AG09319 (cell line): ENCODE results near the gene DDX50.
A peak's percentile ranks its signal among the peaks of the same experiment; 100 is the strongest.

Experiments
- DNase-seq: peaks from one replicate; pipeline ENCODE4 v3.0.0-alpha.2; 2010; ENCODE audit warnings: low read depth; ENCODE audit errors: extremely low read depth
- CTCF ChIP-seq: IDR thresholded peaks from 2 replicates; pipeline ENCODE4 v1.5.1; 2011; ENCODE audit warnings: low read depth, mild to moderate bottlenecking, inconsistent platforms, low read length, moderate library complexity

DDX50 gene

GRCh38 chr10:68879628-68880027, 21.5 kb upstream of the DDX50 start:
- no peak for DNase-seq
- no peak for TF ChIP-seq CTCF

DNA sequence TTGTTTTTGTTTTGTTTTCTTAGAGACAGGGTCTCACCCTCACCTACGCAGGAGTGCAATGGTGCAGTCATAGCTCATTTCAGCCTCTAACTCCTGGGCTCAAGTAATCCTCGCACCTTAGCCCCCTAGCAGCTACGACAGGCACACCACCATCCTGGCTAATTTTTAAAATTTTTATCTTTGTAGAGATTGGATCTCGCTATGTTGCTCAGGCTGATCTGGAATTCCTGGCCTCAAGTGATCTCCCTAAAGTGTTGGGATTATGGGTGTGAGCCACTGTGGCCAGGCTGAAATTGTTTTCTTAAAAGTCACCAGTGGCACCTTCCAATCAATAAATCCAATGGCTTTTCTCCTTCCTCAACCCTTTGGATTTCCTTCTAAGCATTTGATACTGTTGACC, 20.9 kb upstream of the DDX50 start:
- no peak for TF ChIP-seq CTCF
- no peak for DNase-seq

DNA sequence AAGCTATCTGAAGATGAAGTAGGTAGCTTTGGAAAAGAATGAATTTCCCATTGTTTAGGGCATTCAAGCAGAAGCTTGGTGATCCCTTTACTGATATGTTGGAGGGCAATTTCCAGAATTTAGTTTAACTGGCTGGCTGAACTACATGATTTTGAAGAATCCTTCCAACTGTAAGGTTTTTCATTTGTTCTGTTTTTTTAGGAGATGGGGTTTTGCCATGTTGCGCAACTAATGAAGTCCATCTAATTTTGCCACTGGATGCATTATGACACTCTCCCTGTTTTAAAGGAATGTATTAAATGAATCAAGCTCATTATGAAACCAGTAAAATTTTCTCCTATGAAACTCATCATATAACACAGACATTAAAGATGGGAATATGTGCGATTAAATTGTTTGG, 6.1 kb upstream of the DDX50 start:
- no peak for TF ChIP-seq CTCF
- DNase-seq = no peak

- peak; percentile 36 for DNase-seq
- TF ChIP-seq CTCF = peak; percentile 61
These were observed 3.8 kb upstream of the DDX50 start for GRCh38 chr10:68897336-68897741.

GRCh38 chr10:68899186-68899745, 1.8 kb upstream of the DDX50 start:
- no peak for TF ChIP-seq CTCF
- DNase-seq = no peak

DNA sequence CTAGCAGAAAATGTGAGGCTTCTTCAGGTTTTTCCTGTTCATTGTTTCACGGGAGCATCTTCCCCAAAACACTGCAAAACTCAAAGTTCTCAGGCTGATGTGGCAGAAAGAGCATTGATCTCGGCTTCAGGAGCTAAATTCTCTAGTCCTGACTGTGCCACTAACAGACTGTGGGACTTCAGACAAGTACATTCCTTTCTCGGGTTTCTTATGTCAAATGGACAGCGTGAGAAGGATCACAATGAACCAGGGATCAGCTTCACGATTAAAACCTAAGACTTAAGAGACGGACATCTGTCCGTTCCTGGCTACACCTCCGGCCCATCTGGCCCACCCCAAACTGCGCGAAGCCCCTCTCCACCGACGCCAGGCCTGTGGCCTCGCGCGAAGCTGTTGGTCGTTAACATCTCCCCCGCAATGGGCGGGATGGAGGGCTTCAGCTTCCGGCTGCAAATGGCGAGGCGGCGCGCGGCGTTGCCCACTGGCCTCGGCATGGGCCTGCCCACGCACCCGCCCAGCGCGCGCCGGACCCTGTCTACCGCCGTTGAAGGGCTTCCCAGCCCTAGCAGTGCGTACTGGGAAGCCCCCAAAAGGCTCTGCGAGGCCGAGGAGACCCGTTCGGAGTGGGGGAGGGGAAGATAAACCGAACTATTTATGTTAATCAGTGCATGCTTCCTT, 549 bp upstream of the DDX50 start:
- peak; percentile 15 for DNase-seq
- no peak for TF ChIP-seq CTCF

DNA sequence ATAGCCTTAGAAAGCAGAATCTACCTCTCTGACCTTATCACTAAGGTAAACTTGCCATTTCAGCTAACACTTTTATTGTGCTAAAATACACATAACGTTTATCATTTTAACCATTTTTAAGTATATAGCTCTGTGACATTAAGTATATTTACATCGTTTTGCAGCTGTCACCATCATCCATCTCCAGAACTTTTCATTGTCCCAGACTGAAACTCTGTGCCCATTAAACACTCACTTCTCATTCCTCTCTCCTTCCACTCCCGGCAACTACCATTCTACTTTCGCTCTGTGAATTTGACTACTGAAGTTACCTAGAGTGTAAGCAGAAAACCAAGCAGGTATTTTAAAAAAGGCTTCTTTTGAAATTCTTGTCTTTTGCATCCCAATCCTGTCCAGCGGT, 1.3 kb downstream of the DDX50 start:
- DNase-seq = no peak
- TF ChIP-seq CTCF = no peak
